Ovary (tissue), 9 donors: ENCODE results near the gene DPP3. TPM values are rescaled to one million over a fixed set of nuclear protein-coding genes. Genes with fewer than 3 reads are reported as not detected.

ENCODE experiments used
- DNase-seq, 5 donors: peaks; one replicate each; pipeline ENCODE4 v3.0.0-alpha.2; 2019 to 2020
- H3K27ac ChIP-seq, 2 donors: fragments of 200-600 bp; one replicate each; pipeline versions ENCODE4 v1.5.1 to v1.8.0; 2019 to 2022
- H3K27me3 ChIP-seq: fragments of 200-600 bp; one replicate; pipeline ENCODE4 v1.8.0; 2022
- H3K36me3 ChIP-seq: fragments of 200-600 bp; sonication (generic); one replicate; pipeline ENCODE4 v1.5.1; 2019
- H3K4me1 ChIP-seq: one replicate; pipeline ENCODE4 v1.8.1; 2013; ENCODE audit warnings: mild to moderate bottlenecking, moderate library complexity; ENCODE audit not compliant: insufficient read depth
- H3K4me3 ChIP-seq: fragments of 200-600 bp; sonication (generic); one replicate; pipeline ENCODE4 v1.5.1; 2017
- H3K9me3 ChIP-seq, 2 donors: fragments of 200-600 bp in 1 of 2; sonication (generic) in 1 of 2; one replicate each; pipeline versions ENCODE4 v1.5.1 to v1.8.1; 2013 to 2019; ENCODE audit warnings: mild to moderate bottlenecking in 1 of 2, moderate library complexity in 1 of 2
- CTCF ChIP-seq, 3 donors: fragments of 450-650 bp in 2 of 3; fragments of 200-600 bp in 1 of 3; IDR thresholded peaks; one replicate each; pipeline versions ENCODE4 v1.5.1 to v1.8.0; 2016 to 2022; ENCODE audit warnings: antibody characterized with exemption in 3 of 3, mild to moderate bottlenecking in 1 of 3
- EP300 ChIP-seq: sonication (generic); formaldehyde crosslinking; IDR thresholded peaks from one replicate; pipeline ENCODE4 v1.6.1; 2017; ENCODE audit warnings: antibody characterized with exemption
- POLR2A ChIP-seq: fragments of 450-650 bp; IDR thresholded peaks from one replicate; pipeline ENCODE4 v1.6.1; 2017; ENCODE audit warnings: antibody characterized with exemption, mild to moderate bottlenecking, moderate library complexity
- WGBS, 3 donors: extraction: QIAGEN DNeasy Blood & Tissue Kit in 1 of 3; methylation state at CpG; one replicate each; pipeline versions ENCODE4 v1.1.5 to v1.1.7; 2013 to 2017; 5-methylcytosine and 5-hydroxymethylcytosine counted together
- intact Hi-C, 4 donors: fragments of 100-400 bp; cut with DNase I; formaldehyde crosslinking; loops; one replicate each; pipeline versions ENCODE4 v1.11.0 to v1.15.1; 2022 to 2023
- polyA plus RNA-seq, 2 donors: library from polyadenylated mRNA; stranded (reverse); fragments of 200-250 nt in 1 of 2; fragments of 350-450 nt in 1 of 2; fragmentation: Illumina TruSeq in 1 of 2; extraction: RNeasy Lipid Tissue Mini Kit (QIAGEN cat#74804) in 1 of 2; gene quantifications; one replicate each; pipeline ENCODE4 v1.2.3, GENCODE V29; 2013 to 2014
- total RNA-seq, 7 donors: library from RNA; depleted of rRNA in 2 of 7; stranded (reverse); fragments of >200 nt in 2 of 7; fragmentation: NEBNext Ultra II Directional in 3 of 7; extraction: Animal tissue kit (Norgen Biotek cat#: 25700) in 3 of 7; gene quantifications; one replicate each; pipeline versions ENCODE4 v1.1.0 to v1.2.4, GENCODE V29; 2016 to 2023
- donor health status: DM: no; HTN: no; CAD: no; lungs with moderate emphysema.
- donor health status: DM: no; HTN: no; CAD: no.
- donor health status: Bipolar disorder and iron deficiency.
- donor health status: DM: yes; HTN: yes; CAD: no.
- donor health status: DM: no; HTN: no; CAD: no.
- donor health status: DM: yes; HTN: yes; CAD: no.

DPP3 gene
- total and polyA plus RNA-seq, 9 donors = 6.5 to 19.3 (median 11.5) TPM

DNA sequence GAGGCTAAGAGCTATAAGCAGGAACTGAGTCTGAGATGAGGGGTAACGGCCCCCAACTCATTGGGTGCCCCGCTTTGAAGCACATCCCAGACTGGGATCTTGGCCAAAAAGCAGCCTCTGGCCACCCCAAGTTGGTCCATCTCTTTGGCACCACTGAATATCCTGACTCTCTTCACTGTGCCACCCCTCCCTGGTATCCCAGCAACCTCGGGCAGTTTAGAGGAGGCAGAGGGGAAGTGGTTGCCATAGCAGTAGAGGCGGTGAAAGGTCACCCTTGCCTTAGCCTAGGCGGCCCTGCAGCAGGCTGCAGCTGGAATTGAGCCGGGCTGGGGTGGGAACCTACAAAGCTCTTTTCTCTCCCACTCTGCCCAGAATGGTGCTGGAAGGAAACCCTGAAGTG, 12.5 kb upstream of the DPP3 start:
- no peaks in the 10 kb centered on the region for H3K4me1 ChIP-seq
- H3K9me3 ChIP-seq = no peaks in the 10 kb centered on the region
- H3K27ac ChIP-seq = no peak overlapping the region
- H3K36me3 ChIP-seq = no peaks in the 10 kb centered on the region
- intact Hi-C loops = no loop called here
- H3K27me3 ChIP-seq = no peaks in the 10 kb centered on the region
- DNase-seq = peak in 1 of 5 donors; percentile 46
- WGBS, 3 donors = 24 to 37% (median 27%) methylated on average over 5 to 6 of the region's 6 CpGs
- TF ChIP-seq EP300 (no peak), CTCF (IDR thresholded peaks at IDR 0.05) (no peak)
- peak overlapping the region; percentile 70 for H3K4me3 ChIP-seq

DNA sequence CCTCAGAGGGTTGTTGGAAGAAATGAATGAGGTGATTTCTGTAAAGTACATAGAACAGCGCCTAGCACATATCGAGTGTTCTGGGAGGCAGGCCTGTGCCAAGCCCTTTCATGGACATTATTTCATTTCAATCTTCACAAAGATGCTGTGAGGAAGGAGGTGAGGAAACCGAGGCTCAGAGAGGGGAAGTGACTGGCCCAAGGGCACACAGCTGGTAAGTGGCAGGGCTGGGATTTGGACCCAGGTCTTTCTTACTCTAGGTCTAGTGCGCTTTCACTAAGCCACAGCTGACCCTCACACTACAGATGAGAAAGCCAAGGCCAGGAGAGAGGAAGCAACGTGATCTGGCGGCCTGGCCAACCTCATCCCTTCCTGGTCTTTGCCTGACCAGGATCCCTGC, 11.5 kb upstream of the DPP3 start:
- no peak overlapping the region for H3K27ac ChIP-seq
- 69 to 82% (median 79%) methylated on average over 6 of the region's 6 CpGs for WGBS, 3 donors
- no peaks in the 10 kb centered on the region for H3K27me3 ChIP-seq
- DNase-seq = no peak
- no peaks in the 10 kb centered on the region for H3K4me1 ChIP-seq
- intact Hi-C loops = no loop called here
- no peak for TF ChIP-seq EP300
- TF ChIP-seq POLR2A = no peak
- no peak for TF ChIP-seq CTCF (IDR thresholded peaks at IDR 0.05)
- no peak overlapping the region for H3K4me3 ChIP-seq
- no peaks in the 10 kb centered on the region for H3K9me3 ChIP-seq
- no peaks in the 10 kb centered on the region for H3K36me3 ChIP-seq

DNA sequence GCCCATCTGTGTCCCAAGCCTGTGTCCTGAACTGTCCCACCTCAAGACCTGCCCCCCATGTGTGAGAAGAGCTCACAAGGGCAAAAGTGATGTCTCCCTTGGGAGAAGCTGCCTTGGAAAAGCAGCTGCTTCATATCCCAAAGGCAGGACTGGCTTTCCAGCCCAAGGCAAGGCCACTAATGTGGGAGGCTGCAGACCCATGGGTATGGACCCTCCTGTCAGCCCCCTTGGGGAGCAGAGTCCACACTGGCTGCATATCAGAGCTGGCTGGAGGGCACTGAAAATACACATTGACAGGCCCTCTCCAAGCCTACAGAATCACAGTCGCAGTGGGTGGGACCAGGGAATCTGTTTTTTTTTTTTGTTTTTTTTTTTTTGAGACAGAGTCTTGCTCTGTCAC, 10.8 kb upstream of the DPP3 start:
- no peaks in the 10 kb centered on the region for H3K4me1 ChIP-seq
- no peak overlapping the region for H3K27ac ChIP-seq
- no peaks in the 10 kb centered on the region for H3K27me3 ChIP-seq
- intact Hi-C loops = no loop called here
- H3K9me3 ChIP-seq = no peaks in the 10 kb centered on the region
- no peak for TF ChIP-seq CTCF (IDR thresholded peaks at IDR 0.05)
- TF ChIP-seq EP300 = no peak
- no peak for TF ChIP-seq POLR2A
- 84 to 95% (median 92%) methylated on average over 1 of the region's 1 CpG for WGBS, 3 donors
- H3K4me3 ChIP-seq = no peak overlapping the region
- DNase-seq = no peak
- H3K36me3 ChIP-seq = no peaks in the 10 kb centered on the region

GRCh38 chr11:66470015-66470414, 10.2 kb upstream of the DPP3 start:
- H3K27me3 ChIP-seq = no peaks in the 10 kb centered on the region
- WGBS, 3 donors = 79 to 93% (median 92%) methylated on average over 3 of the region's 3 CpGs
- no peaks in the 10 kb centered on the region for H3K4me1 ChIP-seq
- H3K9me3 ChIP-seq = no peaks in the 10 kb centered on the region
- no peaks in the 10 kb centered on the region for H3K36me3 ChIP-seq
- H3K4me3 ChIP-seq = no peak overlapping the region
- intact Hi-C loops = loop anchor here in 1 of 4 donors (10.0 kb wide), 1 partner anchor 205 kb away; the partner anchor contains the start of gene RBM4B
- H3K27ac ChIP-seq = no peak overlapping the region
- no peak for DNase-seq
- TF ChIP-seq EP300 = no peak
- TF ChIP-seq POLR2A = no peak
- TF ChIP-seq CTCF (IDR thresholded peaks at IDR 0.05) = no peak
